ENCODE data around the gene LRRC74A.

LRRC74A gene

GRCh38 chr14:76808990-76809389 lies 17.2 kb upstream of the LRRC74A start:
- no peak for DNase-seq (ENCODE audit: extremely low read depth, low read depth)
- no peak overlapping the region for H3K4me3 ChIP-seq (replicated peaks; ENCODE audit: low read depth, low read length)
- TF ChIP-seq CTCF (IDR thresholded peaks at IDR 0.05; ENCODE audit: low read depth, low read length, missing control alignments), result no peak

- DNase-seq (ENCODE audit: extremely low read depth, low read depth), result no peak
- peak overlapping the region; percentile 84 for H3K4me3 ChIP-seq (replicated peaks; ENCODE audit: low read depth, low read length)
- TF ChIP-seq CTCF (IDR thresholded peaks at IDR 0.05; ENCODE audit: low read depth, low read length, missing control alignments), result no peak
Observed at GRCh38 chr14:76810525-76810924, 15.7 kb upstream of the LRRC74A start.

- peak; percentile 53 for TF ChIP-seq CTCF (IDR thresholded peaks at IDR 0.05; ENCODE audit: low read depth, low read length, missing control alignments)
- DNase-seq (ENCODE audit: extremely low read depth, low read depth), result no peak
- H3K4me3 ChIP-seq (replicated peaks; ENCODE audit: low read depth, low read length), result peak overlapping the region; percentile 84
Observed at GRCh38 chr14:76810953-76811400, 15.2 kb upstream of the LRRC74A start.

GRCh38 chr14:76811561-76811960 lies 14.6 kb upstream of the LRRC74A start:
- no peak for TF ChIP-seq CTCF (IDR thresholded peaks at IDR 0.05; ENCODE audit: low read depth, low read length, missing control alignments)
- DNase-seq (ENCODE audit: extremely low read depth, low read depth), result no peak
- H3K4me3 ChIP-seq (replicated peaks; ENCODE audit: low read depth, low read length), result peak overlapping the region; percentile 84

- TF ChIP-seq CTCF (IDR thresholded peaks at IDR 0.05; ENCODE audit: low read depth, low read length, missing control alignments), result no peak
- no peak for DNase-seq (ENCODE audit: extremely low read depth, low read depth)
- peak overlapping the region; percentile 84 for H3K4me3 ChIP-seq (replicated peaks; ENCODE audit: low read depth, low read length)
Observed at GRCh38 chr14:76812093-76812421, 14.2 kb upstream of the LRRC74A start.

- H3K4me3 ChIP-seq (replicated peaks; ENCODE audit: low read depth, low read length), result peak within 1 kb of the TSS; percentile 84
- peak; percentile 82 for DNase-seq (ENCODE audit: extremely low read depth, low read depth)
- no peak for TF ChIP-seq CTCF (IDR thresholded peaks at IDR 0.05; ENCODE audit: low read depth, low read length, missing control alignments)
Observed at GRCh38 chr14:76812422-76813383, 13.5 kb upstream of the LRRC74A start, which contains the start of gene ANGEL1. TSS of gene ANGEL1 (minus strand) at chr14:76812882. CDS start at chr14:76812827, 55 bp downstream.
